ENCODE data around the gene ICOS.

DNA sequence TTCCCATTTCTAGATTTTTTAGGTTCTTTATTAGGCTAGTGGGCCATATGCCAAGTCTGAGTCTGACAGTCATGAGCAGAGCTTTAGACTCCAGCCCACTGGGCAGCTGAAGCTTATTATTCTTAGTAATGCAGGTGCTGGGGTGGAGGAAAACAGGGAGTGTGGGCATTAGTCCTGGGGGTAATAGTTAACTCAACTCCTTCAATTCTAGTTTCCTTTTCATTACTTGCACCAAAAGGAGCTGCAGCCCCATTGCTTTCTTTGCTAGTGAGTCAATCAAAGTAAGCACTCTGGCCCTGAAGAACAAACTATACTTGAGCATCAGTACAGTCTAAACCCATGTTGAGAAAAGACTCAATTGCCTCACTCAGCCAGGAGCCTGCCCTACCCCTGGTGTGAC is 35.5 kb downstream of the ICOS start:
- no peak for TF ChIP-seq ZNF274 (IDR thresholded peaks at IDR 0.05; ENCODE audit: borderline replicate concordance, extremely low read depth, low read length)
- no peak for TF ChIP-seq JUN (IDR thresholded peaks at IDR 0.05; ENCODE audit: low read depth, low read length)
- no peak for TF ChIP-seq RFX5 (IDR thresholded peaks at IDR 0.05; ENCODE audit: borderline replicate concordance, low read depth, low read length)

Data from H1 (cell line).